WTC11 (cell line): ENCODE data around the gene MED27. TPM values are rescaled to one million over a fixed set of nuclear protein-coding genes. Genes with fewer than 3 reads are reported as not detected.

Source experiments
- ATAC-seq: fragments of 200-7000 bp; cut with Tn5 transposase; 2 replicates; pipeline ENCODE4 v1.10.0; 2021; ENCODE audit warnings: mild to moderate bottlenecking, moderate library complexity
- CTCF ChIA-PET: fragments of 300-600 bp; sonication (Branson Sonifier 250); formaldehyde crosslinking; loops from one replicate; lab custom pipeline; 2021; ENCODE audit warnings: antibody characterized with exemption; lab: Charles Lee
- POLR2A ChIA-PET: fragments of 350-600 bp; sonication (Branson Sonifier 250); formaldehyde crosslinking; loops from one replicate; lab custom pipeline; 2021; ENCODE audit warnings: antibody characterized with exemption; lab: Charles Lee
- DNase-seq: peaks from one replicate; pipeline ENCODE4 v3.0.0; 2021; ENCODE audit warnings: low spot score
- H3K27ac Mint-ChIP-seq: 2 replicates; pipeline ENCODE4 v1.8.0; 2021; ENCODE audit warnings: mixed read lengths
- H3K27me3 Mint-ChIP-seq: 2 replicates; pipeline ENCODE4 v1.8.0; 2021; ENCODE audit warnings: low read depth, mild to moderate bottlenecking, moderate library complexity, mixed read lengths
- H3K36me3 Mint-ChIP-seq: 2 replicates; pipeline ENCODE4 v1.8.0; 2021; ENCODE audit warnings: mixed read lengths
- H3K4me1 Mint-ChIP-seq: 2 replicates; pipeline ENCODE4 v1.8.0; 2022; ENCODE audit warnings: mixed read lengths
- H3K4me3 Mint-ChIP-seq: 2 replicates; pipeline ENCODE4 v1.8.0; 2021; ENCODE audit warnings: mild to moderate bottlenecking, moderate library complexity, mixed read lengths
- H3K9me3 Mint-ChIP-seq: 2 replicates; pipeline ENCODE4 v1.8.0; 2021; ENCODE audit warnings: mixed read lengths
- ARID4B ChIP-seq: sonication (generic); formaldehyde crosslinking; IDR thresholded peaks from 2 replicates; pipeline ENCODE4 v1.8.0; 2023; ENCODE audit warnings: missing genetic modification reagents, mild to moderate bottlenecking, borderline replicate concordance
- ATF2 ChIP-seq: sonication (generic); formaldehyde crosslinking; IDR thresholded peaks from 2 replicates; pipeline ENCODE4 v1.8.1; 2022; ENCODE audit warnings: low read depth, missing genetic modification reagents, borderline replicate concordance
- ATF3 ChIP-seq: sonication (generic); formaldehyde crosslinking; conservative IDR thresholded peaks from 2 replicates; pipeline ENCODE4 v1.8.1; 2022; ENCODE audit warnings: mild to moderate bottlenecking, missing genetic modification reagents
- CDX4 ChIP-seq: fragments of 250-450 bp; sonication (Bioruptor Pico); IDR thresholded peaks from 2 replicates; pipeline ENCODE4 v1.9.0; 2021; ENCODE audit warnings: moderate library complexity, mild to moderate bottlenecking, inconsistent platforms, borderline replicate concordance
- EMX1 ChIP-seq: fragments of 250-450 bp; sonication (Bioruptor Pico); IDR thresholded peaks from 2 replicates; pipeline ENCODE4 v1.8.0; 2021; ENCODE audit warnings: mild to moderate bottlenecking
- HMGA2 ChIP-seq: fragments of 250-450 bp; sonication (Bioruptor Pico); IDR thresholded peaks from 2 replicates; pipeline ENCODE4 v1.4.0; 2021; ENCODE audit warnings: mild to moderate bottlenecking, moderate library complexity
- HMGXB4 ChIP-seq: sonication (generic); formaldehyde crosslinking; IDR thresholded peaks from 2 replicates; pipeline ENCODE4 v1.8.1; 2023; ENCODE audit warnings: mild to moderate bottlenecking, moderate library complexity, missing genetic modification reagents
- IRF2 ChIP-seq: sonication (generic); formaldehyde crosslinking; IDR thresholded peaks from 2 replicates; pipeline ENCODE4 v1.8.0; 2022; ENCODE audit warnings: low read depth, missing genetic modification reagents, borderline replicate concordance
- JAZF1 ChIP-seq: fragments of 250-450 bp; sonication (Bioruptor Pico); IDR thresholded peaks from 2 replicates; pipeline ENCODE4 v1.9.0; 2021; ENCODE audit warnings: moderate library complexity, mild to moderate bottlenecking, inconsistent platforms
- MAX ChIP-seq: sonication (generic); formaldehyde crosslinking; IDR thresholded peaks from 2 replicates; pipeline ENCODE4 v1.8.0; 2022; ENCODE audit warnings: mild to moderate bottlenecking, missing genetic modification reagents
- NFATC4 ChIP-seq: fragments of 250-450 bp; sonication (Bioruptor Pico); IDR thresholded peaks from 2 replicates; pipeline ENCODE4 v1.9.0; 2021; ENCODE audit warnings: mild to moderate bottlenecking
- NFYB ChIP-seq: sonication (generic); formaldehyde crosslinking; conservative IDR thresholded peaks from 2 replicates; pipeline ENCODE4 v1.8.0; 2022; ENCODE audit warnings: low read depth, missing genetic modification reagents
- NR3C1 ChIP-seq: sonication (generic); formaldehyde crosslinking; conservative IDR thresholded peaks from 2 replicates; pipeline ENCODE4 v1.8.1; 2023; ENCODE audit warnings: low read depth, mild to moderate bottlenecking, missing genetic modification reagents
- PRDM15 ChIP-seq: sonication (generic); formaldehyde crosslinking; IDR thresholded peaks from 2 replicates; pipeline ENCODE4 v1.8.0; 2022; ENCODE audit warnings: missing genetic modification reagents
- TP53 ChIP-seq: sonication (generic); formaldehyde crosslinking; IDR thresholded peaks from 2 replicates; pipeline ENCODE4 v1.8.1; 2023; ENCODE audit warnings: mild to moderate bottlenecking, missing genetic modification reagents
- ZNF121 ChIP-seq: sonication (generic); formaldehyde crosslinking; IDR thresholded peaks from 2 replicates; pipeline ENCODE4 v1.8.0; 2023; ENCODE audit warnings: missing genetic modification reagents
- ZNF532 ChIP-seq: fragments of 250-450 bp; sonication (Bioruptor Pico); IDR thresholded peaks from 2 replicates; pipeline ENCODE4 v1.9.0; 2021; ENCODE audit warnings: mild to moderate bottlenecking, borderline replicate concordance
- total RNA-seq: library from RNA; stranded (reverse); gene quantifications from 3 replicates; pipeline ENCODE4 v1.2.3, GENCODE V29; 2021

The MED27 gene
- total RNA-seq, 1 experiment from 2014 or later = 27.9 TPM

GRCh38 chr9:132066057-132066456 is 13.6 kb downstream of the MED27 start:
- TF ChIP-seq MAX (no peak), EMX1 (CRISPR knock-in tag) (no peak), HMGA2 (CRISPR knock-in tag) (no peak), JAZF1 (CRISPR knock-in tag) (no peak), NFYB (CRISPR knock-in tag) (no peak), ATF3 (CRISPR knock-in tag) (no peak), NFATC4 (CRISPR knock-in tag) (no peak), IRF2 (CRISPR knock-in tag) (no peak), CDX4 (no peak), ZNF121 (CRISPR knock-in tag) (no peak), PRDM15 (CRISPR knock-in tag) (no peak), ZNF532 (CRISPR knock-in tag) (no peak), TP53 (no peak), HMGXB4 (CRISPR knock-in tag) (no peak), NR3C1 (CRISPR knock-in tag) (no peak), ARID4B (CRISPR knock-in tag) (no peak), ATF2 (CRISPR knock-in tag) (no peak)
- DNase-seq (no peak), ATAC-seq (no peak)
- H3K4me1 Mint-ChIP-seq = peaks cover 15% of the 10 kb centered on the region
- no peak overlapping the region for H3K4me3 Mint-ChIP-seq
- H3K27ac Mint-ChIP-seq = peak overlapping the region; percentile 6; the same call in 1 of the 2 replicates
- H3K36me3 Mint-ChIP-seq = no peaks in the 10 kb centered on the region; the same call in 1 of the 2 replicates
- H3K9me3 Mint-ChIP-seq = no peaks in the 10 kb centered on the region
- H3K27me3 Mint-ChIP-seq = no peaks in the 10 kb centered on the region
- ChIA-PET POLR2A (no interaction called here), CTCF (interaction anchor here (0.6 kb wide), 1 partner anchor 104 kb away, joined by 3 read pairs; no protein-coding TSS in a partner anchor)
